IMR-90 (cell line): ENCODE results near the gene KLHDC9.

Source experiments
- POLR2A ChIP-seq: IDR thresholded peaks from 2 replicates; pipeline ENCODE4 v1.6.1; 2012; ENCODE audit warnings: mild to moderate bottlenecking, low read depth, low read length
- TF ChIP-seq, protein P1 (sequence below): fragments of 150-350 bp; IDR thresholded peaks from 2 replicates; pipeline ENCODE4 v1.6.1; 2017; ENCODE audit warnings: mild to moderate bottlenecking, antibody characterized with exemption, low read length, low read depth
- TF ChIP-seq, protein P2 (sequence below): conservative IDR thresholded peaks from 2 replicates; pipeline ENCODE4 v1.5.1; 2012; ENCODE audit warnings: mild to moderate bottlenecking, low read depth, low read length, improper control_type of control experiment

DNA sequence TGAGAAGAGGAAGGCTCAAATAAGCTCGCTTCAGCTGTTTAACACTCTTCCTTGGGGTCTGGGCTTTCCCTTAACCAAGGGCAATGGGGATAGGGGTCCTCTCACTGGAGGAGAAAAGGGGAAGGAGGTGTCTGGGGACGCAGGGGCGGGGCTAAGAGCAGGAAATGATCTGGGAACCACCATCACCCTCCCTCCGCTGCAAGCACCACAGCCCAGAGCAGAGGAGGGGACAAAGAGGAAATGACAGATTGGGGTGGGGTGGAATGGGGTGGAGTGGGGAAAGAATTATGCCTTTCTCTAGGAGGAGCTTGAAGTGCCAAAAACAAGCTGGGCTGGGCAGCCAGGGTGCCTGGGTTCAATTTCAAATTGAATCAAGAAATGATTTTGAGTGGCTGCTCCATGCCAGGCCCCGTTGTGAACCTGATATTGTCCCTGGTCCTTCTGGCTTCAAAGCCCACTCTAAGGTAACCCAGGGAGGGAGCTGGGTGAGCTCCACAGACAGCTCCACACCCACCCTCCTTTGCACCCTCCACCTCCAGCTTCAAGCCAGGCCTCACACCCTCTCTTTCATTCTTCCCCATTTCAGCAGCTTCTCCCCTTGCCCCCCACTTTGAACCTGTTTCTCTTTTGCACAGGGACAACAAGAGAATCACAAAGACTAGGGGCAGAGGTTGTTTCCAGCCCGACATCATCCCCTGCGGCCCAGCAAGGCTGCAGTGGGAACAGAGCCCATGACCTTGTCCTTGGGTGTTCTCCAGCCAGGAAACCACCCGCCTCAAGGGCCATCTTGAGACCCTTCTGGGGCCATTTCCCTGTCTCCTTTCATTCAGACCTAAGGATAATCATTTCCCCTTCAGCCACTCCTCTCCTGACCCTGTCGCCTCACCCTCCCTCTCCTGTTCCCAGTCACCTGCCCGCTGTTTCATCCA lies 29.6 kb upstream of the KLHDC9 start:
- TF ChIP-seq, protein P1, sequence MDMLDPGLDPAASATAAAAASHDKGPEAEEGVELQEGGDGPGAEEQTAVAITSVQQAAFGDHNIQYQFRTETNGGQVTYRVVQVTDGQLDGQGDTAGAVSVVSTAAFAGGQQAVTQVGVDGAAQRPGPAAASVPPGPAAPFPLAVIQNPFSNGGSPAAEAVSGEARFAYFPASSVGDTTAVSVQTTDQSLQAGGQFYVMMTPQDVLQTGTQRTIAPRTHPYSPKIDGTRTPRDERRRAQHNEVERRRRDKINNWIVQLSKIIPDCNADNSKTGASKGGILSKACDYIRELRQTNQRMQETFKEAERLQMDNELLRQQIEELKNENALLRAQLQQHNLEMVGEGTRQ: no peak
- TF ChIP-seq, protein P2, sequence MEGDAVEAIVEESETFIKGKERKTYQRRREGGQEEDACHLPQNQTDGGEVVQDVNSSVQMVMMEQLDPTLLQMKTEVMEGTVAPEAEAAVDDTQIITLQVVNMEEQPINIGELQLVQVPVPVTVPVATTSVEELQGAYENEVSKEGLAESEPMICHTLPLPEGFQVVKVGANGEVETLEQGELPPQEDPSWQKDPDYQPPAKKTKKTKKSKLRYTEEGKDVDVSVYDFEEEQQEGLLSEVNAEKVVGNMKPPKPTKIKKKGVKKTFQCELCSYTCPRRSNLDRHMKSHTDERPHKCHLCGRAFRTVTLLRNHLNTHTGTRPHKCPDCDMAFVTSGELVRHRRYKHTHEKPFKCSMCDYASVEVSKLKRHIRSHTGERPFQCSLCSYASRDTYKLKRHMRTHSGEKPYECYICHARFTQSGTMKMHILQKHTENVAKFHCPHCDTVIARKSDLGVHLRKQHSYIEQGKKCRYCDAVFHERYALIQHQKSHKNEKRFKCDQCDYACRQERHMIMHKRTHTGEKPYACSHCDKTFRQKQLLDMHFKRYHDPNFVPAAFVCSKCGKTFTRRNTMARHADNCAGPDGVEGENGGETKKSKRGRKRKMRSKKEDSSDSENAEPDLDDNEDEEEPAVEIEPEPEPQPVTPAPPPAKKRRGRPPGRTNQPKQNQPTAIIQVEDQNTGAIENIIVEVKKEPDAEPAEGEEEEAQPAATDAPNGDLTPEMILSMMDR: no peak
- TF ChIP-seq POLR2A: no peak
